NCI-H128 (cell line): ENCODE results near the gene BRSK2.

ENCODE experiments used
- DNase-seq: peaks from one replicate; lab custom pipeline; 2025; ENCODE audit not compliant: unreplicated experiment; lab: John Stamatoyannopoulos, UW

Gene BRSK2

GRCh38 chr11:1375161-1375954 is 14.4 kb upstream of the BRSK2 start:
- DNase-seq = no peak

- no peak for DNase-seq
Measured at GRCh38 chr11:1375955-1376258, 13.8 kb upstream of the BRSK2 start.

DNA sequence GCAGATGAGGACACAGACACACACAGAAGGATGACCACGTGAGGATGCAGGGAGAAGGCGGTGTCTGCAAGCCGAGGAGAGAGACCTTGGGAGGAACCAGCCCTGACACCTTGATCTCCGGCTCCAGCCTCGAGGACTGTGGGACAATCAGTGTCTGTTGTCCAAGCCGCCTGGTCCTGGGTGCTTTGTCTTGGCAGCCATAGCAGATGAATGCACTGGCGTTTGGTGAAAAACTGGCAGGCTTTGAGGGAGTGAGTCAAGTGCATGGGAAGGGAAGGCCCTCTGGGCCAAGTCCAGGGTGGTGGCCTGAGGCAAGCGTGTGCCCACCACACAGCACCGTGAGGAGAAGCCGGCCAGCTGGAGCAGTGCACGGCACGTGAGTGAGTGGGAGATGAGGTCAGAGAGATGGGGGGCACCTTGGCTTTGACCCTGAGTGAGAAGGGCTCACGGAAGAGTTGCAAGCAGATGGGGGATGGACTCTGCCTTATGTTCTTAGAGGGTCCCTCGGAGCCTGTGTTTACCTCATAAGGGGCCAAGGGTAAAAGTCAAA is 12.4 kb upstream of the BRSK2 start:
- DNase-seq = no peak

- no peak for DNase-seq
Measured at GRCh38 chr11:1381793-1382425, 7.8 kb upstream of the BRSK2 start.

- DNase-seq = no peak
Measured at GRCh38 chr11:1382429-1382828, 7.3 kb upstream of the BRSK2 start.

GRCh38 chr11:1382831-1383607 is 6.7 kb upstream of the BRSK2 start:
- DNase-seq = peak; percentile 19

GRCh38 chr11:1384199-1384970 is 5.3 kb upstream of the BRSK2 start:
- DNase-seq = no peak

DNA sequence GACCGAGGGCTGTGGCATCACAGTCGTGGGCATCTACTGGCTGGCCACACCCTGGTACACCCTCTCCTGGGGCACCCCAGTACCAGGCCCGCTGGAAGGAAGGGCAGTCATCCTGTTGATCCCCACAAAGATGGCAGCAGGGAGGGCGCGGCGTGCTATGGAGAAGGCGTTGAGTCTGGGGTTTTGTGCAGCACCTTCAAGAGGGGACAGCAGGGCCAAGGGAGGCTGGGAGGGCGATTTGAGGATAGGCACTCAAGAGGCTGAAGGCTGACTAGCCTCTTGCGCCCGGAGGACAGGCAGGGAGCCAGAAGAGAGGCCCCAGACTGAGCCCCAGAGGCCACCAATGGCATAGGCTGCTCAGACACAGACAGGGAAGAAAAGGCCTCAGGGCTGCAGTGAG is 2.2 kb upstream of the BRSK2 start:
- no peak for DNase-seq

- DNase-seq = no peak
Measured at GRCh38 chr11:1387961-1388762, 1.6 kb upstream of the BRSK2 start.

GRCh38 chr11:1388763-1389102 is 1.0 kb upstream of the BRSK2 start:
- no peak for DNase-seq

- DNase-seq = peak; percentile 95
Measured at GRCh38 chr11:1389103-1389931, 417 bp upstream of the BRSK2 start.

DNA sequence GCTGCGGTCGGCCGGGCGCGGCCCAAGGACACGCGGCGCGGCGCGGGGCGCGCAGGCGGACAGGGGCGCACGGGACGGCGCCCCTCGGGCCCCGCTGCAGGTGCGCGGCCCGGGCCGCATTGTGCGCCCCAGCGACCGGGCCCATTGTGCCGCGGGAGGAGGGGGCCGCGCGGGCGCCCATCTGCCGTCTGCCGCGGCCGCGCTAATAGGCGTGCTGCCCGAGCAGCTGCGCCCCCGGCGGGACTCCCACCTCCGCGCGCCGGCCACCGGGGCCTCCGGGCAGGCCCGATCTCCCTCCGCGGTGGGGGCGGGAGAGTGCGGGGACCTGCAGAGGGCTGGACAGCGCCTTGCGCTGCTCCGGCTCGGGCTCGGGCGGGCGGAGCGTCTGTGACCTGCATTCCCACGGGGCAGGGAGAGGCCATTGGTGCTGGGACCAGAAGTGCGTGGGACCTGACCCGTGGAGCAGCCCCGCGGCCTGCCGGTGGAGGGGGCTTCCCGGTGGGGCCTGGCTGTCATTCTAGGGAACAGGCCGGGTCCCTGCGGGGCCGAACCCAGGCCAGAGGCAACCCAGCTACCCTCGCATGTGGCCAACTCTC is 933 bp downstream of the BRSK2 start:
- no peak for DNase-seq

DNA sequence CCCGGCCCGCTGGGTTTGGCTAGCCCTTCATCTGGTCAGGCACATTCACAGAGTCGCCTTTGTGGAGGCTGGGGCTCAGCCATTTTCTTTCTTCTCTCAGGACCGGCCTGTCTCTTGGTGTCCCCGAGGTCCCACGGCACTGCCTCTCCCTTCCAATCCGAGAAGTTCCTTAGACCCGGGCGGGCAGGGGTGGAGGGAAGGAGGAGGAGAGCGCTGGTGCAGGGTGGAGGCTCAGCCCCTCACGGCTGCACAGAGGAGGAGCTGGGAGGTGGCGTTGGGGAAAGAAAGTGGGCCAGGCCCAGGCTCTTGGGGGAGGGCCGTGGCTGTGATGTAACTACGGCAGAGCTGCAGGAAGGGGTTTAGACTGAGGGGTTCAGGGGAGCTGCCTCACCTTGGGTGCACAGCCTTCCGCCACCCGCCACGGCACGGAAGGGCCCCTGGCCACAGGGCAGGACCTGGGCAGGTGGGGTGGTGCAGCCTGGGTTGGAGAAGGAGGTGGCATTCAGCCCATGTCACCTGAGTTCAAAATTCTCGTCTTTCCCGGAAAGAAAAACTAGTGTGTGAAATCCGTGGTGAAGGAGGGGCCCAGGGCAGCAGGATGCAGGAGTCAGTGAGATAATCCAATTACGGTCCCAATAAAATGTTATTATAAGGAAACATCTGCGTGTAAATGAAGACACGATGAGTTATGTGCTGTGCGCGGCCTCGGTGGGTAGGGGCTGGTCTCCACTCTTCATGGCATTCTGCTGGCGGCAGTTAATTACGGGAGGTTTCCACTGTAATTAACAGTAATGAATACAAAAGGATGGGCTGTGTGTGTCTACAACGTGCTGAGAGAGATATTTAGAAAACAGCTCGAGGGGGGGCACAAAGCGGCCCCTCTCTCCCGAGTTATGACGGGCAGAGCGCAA is 1.7 kb downstream of the BRSK2 start:
- DNase-seq = no peak

DNA sequence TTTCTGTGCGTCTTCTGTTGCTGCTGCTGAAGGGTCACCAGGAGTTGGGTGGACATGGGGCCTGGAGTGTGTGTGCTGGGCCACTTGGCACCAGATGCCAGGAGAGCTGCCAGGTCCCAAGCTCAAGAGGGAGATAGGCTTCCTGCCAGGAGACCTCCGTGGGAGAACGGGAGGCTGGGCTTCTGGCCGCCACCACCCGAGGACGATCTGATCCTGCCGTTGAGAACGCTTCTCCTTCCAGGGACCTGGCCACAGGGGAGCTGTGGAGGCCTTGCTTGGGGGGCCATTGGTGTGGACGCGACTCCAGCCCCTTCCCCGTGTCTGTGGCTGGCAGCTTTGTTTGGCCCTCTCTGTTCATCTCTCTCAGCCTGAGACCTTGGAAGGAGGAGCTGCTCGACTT is 2.4 kb downstream of the BRSK2 start:
- no peak for DNase-seq

DNA sequence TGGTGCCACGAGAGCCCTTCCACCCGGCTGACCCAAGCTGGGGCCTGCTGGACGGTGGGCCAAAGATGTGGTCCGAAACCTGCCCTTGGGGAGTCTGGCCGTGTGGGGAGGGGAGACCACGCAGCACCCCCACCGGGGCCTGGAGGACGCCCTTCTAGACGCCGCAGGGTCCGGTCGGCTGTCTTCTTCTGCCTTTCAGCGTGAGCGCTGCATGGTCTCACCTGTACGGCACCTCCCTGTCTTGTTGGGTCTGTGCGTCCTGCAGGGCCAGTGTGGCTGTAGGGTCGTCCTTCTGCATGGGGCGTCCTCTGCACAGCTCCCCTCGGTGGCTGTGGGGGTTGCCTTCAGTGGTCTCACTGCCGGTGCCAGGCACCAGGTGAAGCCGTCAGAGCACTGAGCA is 2.8 kb downstream of the BRSK2 start:
- DNase-seq = no peak

DNA sequence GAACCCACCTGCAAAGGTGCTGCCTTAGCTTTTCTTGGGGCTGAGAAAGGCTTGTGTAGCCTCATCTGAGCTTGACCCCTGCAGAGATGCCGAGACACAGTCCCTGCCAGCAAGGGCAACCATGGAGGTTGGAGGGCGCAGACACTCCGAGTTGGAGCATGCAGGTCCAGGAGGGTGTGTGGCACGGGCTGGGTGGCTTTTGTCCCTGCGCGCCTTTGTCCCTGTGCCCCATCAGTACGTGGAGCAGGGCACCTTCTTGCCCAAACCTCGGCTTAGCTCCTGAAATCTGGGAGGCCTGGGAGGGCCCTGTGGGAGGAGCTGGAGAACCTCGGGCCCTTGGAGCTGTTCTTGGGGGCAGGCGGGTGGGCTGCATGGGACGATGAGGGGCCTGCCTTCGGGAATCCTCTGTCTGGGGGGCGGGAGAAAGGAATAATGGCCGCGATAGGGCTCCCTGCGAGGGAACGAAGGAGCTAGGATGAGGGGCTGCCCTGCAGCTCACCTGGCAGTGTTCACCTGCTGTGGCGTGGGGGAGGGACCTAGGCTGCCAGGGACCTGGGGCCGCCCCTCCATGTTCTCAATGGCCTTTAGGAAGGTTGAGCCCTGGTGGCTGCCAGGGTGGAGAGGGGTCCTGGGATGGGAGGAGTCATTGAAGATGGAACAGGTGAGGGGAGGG is 3.4 kb downstream of the BRSK2 start:
- DNase-seq = no peak

DNA sequence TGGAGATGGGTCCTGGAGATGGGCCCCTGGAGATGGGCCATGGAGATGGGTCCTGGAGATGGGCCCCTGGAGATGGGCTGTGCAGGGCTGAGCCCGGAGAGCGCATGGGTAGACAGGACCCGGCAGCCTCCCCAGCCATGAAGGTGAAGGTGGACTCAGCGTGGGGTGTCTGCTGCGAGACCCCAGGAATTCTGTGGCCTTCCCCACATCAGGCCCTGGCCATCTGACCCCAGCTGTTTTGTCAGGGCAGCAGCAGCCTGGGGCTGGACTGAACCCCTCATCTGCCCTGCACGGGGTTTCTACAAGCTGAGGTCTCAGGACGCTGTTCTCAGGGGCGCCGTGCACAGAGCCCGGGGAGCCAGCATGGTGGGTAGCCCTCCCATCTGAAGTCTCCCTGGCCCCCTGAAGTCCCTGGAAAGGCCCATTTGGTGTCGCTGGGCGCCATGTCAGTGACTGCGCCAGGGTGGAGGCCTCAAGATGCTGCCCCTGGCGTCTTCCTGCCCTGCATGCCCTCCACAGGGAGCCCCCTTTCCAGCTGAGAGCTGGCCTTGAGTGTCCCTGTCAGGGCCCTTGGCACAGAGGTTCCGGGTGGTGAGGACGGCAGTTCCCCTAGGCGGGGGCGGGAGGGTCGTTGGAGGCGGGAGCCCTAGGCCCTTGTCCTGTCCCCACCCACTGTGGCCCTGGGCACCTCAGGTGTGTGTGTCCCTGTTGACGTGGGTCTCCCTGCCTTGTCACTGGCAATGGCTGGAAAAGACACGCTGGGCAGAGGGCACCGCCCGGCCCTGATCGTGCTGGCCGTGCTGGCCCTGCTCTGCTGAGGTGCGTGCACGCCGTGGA is 5.4 kb downstream of the BRSK2 start:
- no peak for DNase-seq
